HG03175 (cell line): ENCODE results near the gene CADPS2.
"Not testable (repeated sequence)": the region's sequence is repeated elsewhere in the genome, so short reads cannot be mapped to it uniquely, and the experiment has no call there.

Experiments
- ATAC-seq: cut with Tn5 transposase; IDR thresholded peaks from one replicate; pipeline ENCODE4 v1.9.1; 2021; ENCODE audit warnings: mild to moderate bottlenecking, moderate library complexity; ENCODE audit not compliant: unreplicated experiment

CADPS2 gene

GRCh38 chr7:122677149-122677548 lies 209.1 kb downstream of the CADPS2 start:
- no peak for ATAC-seq

GRCh38 chr7:122676466-122676865 lies 209.8 kb downstream of the CADPS2 start:
- no peak for ATAC-seq

DNA sequence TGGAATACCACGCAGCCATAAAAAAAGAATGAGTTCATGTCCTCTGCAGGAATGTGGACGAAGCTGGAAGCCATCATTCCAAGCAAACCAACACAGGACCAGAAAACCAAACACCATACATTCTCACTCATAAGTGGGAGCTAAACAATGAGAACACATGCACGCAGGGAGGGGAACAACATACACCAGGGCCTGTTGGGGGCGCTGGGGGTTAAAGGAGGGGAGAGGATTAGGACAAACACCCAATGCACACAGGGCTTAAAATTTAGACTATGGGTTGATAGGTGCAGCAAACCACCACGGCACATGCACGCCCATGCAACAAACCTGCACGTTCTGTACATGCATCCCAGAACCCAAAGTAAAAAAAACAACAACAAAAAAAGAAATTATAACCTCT lies 210.6 kb downstream of the CADPS2 start:
- ATAC-seq: no peak

DNA sequence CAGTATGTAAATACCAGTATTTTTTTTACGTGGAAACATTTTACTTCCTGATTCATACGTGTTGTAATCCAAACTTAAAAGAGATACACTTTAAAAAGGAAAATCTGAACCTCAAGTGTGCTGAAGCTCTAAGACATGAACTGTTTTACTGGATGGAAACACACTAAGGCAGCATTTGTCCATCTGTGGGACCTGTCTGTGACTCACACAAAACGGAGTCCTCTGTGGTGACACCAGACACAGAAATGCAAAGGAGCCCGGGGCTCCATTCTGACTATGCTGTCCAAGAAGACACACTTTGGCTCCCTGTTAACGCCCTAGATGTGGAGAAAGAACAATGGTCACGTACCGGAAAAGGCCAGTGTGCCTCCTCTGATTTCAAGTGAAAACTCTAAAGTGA lies 211.2 kb downstream of the CADPS2 start:
- no peak for ATAC-seq

GRCh38 chr7:122674502-122674901 lies 211.8 kb downstream of the CADPS2 start:
- no peak for ATAC-seq

DNA sequence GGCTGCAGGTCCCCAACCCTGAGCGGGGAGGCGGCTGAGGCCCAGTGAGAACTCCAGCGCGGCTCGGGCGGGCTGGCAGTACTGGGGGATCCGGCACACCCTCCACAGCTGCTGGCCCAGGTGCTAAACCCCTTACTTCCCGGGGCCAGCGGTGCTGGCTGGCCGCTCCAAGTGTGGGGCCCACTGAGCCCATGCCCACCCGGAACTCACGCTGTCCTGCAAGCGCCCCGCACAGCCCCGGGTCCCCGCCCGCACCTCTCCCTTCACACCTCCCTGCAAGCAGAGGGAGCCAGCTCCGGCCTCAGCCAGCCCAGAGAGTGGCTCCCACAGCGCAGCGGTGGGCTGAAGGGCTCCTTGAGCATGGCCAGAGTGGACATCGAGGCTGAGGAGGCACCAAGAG lies 212.3 kb downstream of the CADPS2 start:
- no peak for ATAC-seq

DNA sequence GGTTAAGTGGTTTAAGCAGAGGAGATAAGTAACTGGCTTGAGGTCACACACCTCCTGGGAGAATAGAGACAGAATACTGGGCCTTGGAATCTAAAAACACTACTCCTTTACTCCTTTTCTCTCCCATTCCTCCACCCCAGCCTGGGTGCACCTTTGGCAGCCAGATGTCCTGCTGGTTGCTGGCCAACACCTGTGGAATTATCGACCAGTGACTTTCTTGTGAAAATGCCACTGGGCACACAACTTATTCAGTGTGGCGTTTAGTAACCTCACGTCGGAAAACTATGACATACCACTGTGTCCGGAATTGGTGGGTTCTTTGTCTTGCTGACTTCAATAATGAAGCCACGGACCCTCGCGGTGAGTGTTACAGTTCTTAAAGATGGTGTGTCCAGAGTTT lies 213.7 kb downstream of the CADPS2 start:
- ATAC-seq: no peak

DNA sequence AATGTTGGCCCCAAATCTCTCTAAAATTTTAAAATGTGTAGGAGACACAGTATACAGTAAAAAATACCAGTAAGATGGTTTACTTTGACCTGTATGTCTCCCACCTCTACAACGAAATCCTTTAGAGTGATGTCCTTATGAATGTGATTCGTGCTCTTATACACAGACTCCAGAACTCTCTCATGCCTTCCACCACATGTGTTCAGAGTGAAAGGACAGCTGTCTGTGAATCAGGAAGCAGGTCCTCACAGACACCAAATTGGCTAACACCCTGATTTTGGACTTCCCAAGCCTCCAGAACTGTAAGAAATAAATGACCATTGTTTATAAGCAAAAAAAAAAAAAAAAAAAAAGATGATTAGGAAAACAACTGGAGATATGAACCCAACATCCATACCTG lies 222.5 kb downstream of the CADPS2 start:
- ATAC-seq: no peak

DNA sequence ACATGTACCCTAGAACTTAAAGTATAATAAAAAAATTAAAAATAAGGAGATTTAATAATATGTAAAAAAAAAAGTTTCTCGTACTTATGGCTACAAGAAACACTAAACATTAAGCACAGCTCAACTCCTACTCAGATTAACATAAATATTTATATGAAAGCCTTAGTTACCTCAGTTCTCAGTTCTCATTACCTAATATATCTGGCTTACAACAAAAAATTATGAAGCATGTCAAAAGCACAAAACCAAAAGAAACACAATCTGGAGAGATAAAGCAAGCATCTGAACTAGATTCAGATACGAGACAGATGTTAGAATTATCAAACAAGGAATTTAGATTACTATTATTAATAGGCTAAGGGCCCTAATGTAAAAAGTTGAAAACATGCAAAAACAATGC lies 227.4 kb downstream of the CADPS2 start:
- ATAC-seq: no peak

- no peak for ATAC-seq
Observed at GRCh38 chr7:122653685-122654084, 232.6 kb downstream of the CADPS2 start.

- ATAC-seq: no peak
Observed at GRCh38 chr7:122652876-122653275, 233.4 kb downstream of the CADPS2 start.

- no peak for ATAC-seq
Observed at GRCh38 chr7:122651451-122651850, 234.8 kb downstream of the CADPS2 start.

DNA sequence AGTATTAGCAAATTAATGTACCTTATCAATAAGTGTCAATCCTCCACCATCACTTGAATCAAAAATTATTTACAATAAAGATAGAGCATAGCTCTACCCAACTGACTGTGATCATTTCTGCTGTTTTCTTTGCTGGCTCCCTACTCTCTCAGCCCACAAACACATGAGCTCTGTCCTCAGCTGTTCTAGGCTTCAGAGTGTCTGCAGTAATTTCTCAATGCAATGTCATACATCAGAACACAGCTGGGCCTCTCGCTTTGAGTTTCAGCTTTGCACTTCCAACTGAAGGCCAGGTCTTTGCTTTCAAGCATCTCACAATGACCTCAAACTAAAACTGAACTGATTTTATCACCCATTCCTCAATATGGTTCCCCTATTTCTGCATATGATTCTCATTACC lies 243.0 kb downstream of the CADPS2 start:
- no peak for ATAC-seq

DNA sequence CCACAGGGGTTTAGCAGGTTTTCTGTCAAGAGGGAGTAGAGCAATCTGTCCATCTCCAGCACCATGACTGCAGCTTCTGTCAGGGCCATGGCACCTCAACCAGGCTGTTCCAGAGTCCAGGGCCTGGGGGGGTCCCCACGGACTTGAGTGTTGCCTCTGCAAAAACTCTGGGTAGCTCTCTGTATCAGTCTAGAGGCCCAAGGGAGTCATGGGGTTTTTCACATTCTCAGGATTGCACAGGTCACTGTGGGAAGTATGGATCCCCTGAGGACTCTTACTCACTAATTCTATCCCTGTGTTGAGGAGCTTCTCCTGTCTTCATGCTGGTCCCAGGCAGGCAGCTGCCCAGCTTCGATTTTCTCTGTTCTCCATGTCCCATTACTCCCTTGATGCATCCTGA lies 247.8 kb downstream of the CADPS2 start:
- no peak for ATAC-seq

GRCh38 chr7:122637784-122638183 lies 248.5 kb downstream of the CADPS2 start:
- ATAC-seq: no peak

DNA sequence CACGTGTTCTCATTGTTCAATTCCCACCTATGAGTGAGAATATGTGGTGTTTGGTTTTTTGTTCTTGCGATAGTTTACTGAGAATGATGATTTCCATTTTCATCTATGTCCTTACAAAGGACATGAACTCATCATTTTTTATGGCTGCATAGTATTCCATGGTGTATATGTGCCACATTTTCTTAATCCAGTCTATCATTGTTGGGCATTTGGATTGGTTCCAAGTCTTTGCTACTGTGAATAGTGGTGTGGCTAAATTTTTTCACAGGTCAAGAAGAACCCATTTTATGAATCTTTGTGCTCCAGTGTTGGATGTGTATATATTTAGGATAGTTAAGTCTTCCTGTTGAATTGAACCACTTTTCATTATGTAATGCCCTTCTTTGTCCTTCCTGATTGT lies 250.8 kb downstream of the CADPS2 start:
- ATAC-seq: not testable (repeated sequence)

- ATAC-seq: no peak
Observed at GRCh38 chr7:122633472-122633871, 252.8 kb downstream of the CADPS2 start.

DNA sequence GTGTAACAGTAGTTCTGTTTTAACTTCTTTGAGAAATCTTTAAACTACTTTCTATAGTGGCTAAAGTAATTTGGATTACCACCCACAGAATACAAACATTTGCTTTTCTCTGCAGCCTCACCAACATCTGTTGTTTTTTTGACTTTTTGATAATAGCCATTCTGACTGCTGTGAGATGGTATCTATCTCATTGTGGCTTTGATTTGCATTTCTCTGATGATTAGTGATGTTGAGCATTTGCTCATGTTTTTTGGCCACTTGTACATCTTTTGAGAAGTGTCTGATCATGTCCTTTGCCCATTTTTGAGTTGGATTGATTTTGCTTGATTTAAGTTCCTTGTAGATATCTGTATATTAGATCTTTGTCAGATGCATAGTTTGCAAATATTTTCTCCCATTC lies 254.0 kb downstream of the CADPS2 start:
- ATAC-seq: no peak

DNA sequence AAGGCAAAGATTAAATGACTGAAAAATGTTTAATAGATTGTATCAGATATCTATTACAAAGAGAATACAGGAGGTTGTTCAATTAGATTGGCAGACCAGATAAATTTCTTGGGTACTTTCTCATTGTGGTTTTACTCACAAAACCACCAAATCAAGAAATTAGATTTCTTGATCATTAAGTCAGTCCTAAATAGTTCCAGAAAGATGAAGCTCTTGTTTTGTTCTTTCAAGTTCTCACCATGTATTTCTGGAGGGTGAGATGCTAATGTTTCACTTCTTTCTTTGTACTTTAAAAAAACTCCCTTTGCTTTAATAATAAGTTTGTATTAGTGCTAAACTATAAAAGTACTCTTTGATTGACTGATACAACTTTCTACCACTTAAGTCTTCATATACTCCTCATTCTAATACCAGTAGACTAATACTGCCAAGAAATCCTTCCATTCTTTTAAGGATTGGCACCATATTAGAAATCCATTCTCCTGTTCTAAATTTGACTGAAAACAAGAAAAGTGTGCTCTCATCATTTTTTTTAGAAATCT lies 256.8 kb downstream of the CADPS2 start:
- no peak for ATAC-seq

- ATAC-seq: no peak
Observed at GRCh38 chr7:122628651-122629411, 257.4 kb downstream of the CADPS2 start.

DNA sequence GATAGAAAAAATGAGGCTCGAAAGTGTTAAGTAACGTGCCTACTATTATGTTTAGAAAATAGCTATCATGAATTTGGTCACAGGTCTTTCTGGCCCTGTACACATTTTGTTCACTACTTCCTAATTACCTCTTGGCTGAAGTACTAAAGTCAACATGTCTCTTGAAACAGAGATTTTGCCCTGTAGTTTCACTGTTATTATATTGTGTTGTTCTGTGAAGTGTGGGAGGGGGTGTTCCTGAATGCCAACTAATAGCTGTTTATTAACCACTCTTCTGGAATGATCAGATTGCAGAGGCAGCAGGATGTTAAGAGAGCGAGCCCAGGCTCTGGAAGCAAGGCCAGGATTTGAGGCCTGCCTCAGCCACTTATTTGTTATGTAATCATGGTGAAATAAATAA lies 259.5 kb downstream of the CADPS2 start:
- ATAC-seq: no peak

DNA sequence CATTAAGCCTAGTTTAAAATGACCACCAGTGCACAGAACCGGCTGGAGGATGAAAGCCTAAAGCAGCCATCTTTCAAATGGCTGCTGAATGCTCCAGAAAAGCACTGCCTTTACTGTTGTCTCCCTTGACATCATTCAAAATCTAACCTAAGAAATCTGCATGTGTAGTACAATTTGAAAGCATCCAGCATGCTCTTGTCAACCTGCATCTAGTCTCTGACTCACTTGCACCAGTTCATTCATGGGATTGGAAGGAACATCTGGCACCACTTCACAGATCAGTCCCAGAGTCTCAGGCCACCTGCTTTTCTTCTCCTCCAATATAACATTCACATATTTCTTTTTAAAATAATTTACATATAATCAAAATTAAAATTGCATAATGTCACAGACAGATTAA lies 263.6 kb downstream of the CADPS2 start:
- ATAC-seq: no peak

GRCh38 chr7:122619664-122620063 lies 266.6 kb downstream of the CADPS2 start:
- no peak for ATAC-seq
